22Rv1 (cell line): ENCODE data around the gene SLC24A4.

ENCODE experiments used
- CTCF ChIP-seq: fragments of 450-650 bp; IDR thresholded peaks from 2 replicates; pipeline ENCODE4 v1.5.1; 2017; ENCODE audit warnings: mild to moderate bottlenecking
- ZFX ChIP-seq: fragments of 450-650 bp; IDR thresholded peaks from 2 replicates; pipeline ENCODE4 v1.6.1; 2017; ENCODE audit warnings: antibody characterized with exemption, borderline replicate concordance

- TF ChIP-seq CTCF (no peak), ZFX (no peak)
Observed at GRCh38 chr14:92314182-92314581, 8.8 kb upstream of the SLC24A4 start.
